HL-60 (cell line): ENCODE data around the gene TAAR8.

Experiments
- DNase-seq, 2 experiments: peaks; one replicate each; pipeline ENCODE4 v3.0.0-alpha.2; 2010 to 2020; ENCODE audit warnings: low read depth in 1 of 2, low spot score in 1 of 2
- H3K27ac ChIP-seq: fragments of 250-450 bp; sonication (Bioruptor Pico); replicated peaks from 2 replicates; pipeline ENCODE4 v1.5.1; 2020; ENCODE audit warnings: mild to moderate bottlenecking, moderate library complexity
- H3K27me3 ChIP-seq: fragments of 250-450 bp; sonication (Bioruptor Pico); 2 replicates; pipeline ENCODE4 v1.5.1; 2021; ENCODE audit warnings: mild to moderate bottlenecking, moderate library complexity; ENCODE audit not compliant: insufficient read depth, poor library complexity, severe bottlenecking
- H3K4me3 ChIP-seq: replicated peaks from 2 replicates; pipeline ENCODE4 v1.5.1; 2011; ENCODE audit warnings: mild to moderate bottlenecking, control low read depth, low read length; ENCODE audit not compliant: insufficient read depth
- CTCF ChIP-seq: IDR thresholded peaks from one replicate; pipeline ENCODE4 v1.5.1; 2011; ENCODE audit warnings: low read length, control low read depth, inconsistent platforms; ENCODE audit not compliant: insufficient read depth
- GABPA ChIP-seq: IDR thresholded peaks from 2 replicates; pipeline ENCODE4 v1.6.1; 2012; ENCODE audit warnings: low read depth
- POLR2AphosphoS5 ChIP-seq: IDR thresholded peaks from 2 replicates; pipeline ENCODE4 v1.6.1; 2012; ENCODE audit warnings: low read depth
- REST ChIP-seq: IDR thresholded peaks from 2 replicates; pipeline ENCODE4 v1.6.1; 2012; ENCODE audit warnings: low read depth; ENCODE audit not compliant: insufficient replicate concordance
- SPI1 ChIP-seq: IDR thresholded peaks from 2 replicates; pipeline ENCODE4 v1.6.1; 2012; ENCODE audit warnings: low read depth, mild to moderate bottlenecking, borderline replicate concordance

The TAAR8 gene

GRCh38 chr6:132571774-132572173, 19.3 kb downstream of the TAAR8 start:
- Histone ChIP-seq H3K27me3 (peaks cover 2% of the 10 kb centered on the region), H3K4me3 (no peak overlapping the region), H3K27ac (no peak overlapping the region)
- TF ChIP-seq REST (no peak), SPI1 (no peak), GABPA (no peak), CTCF (no peak), POLR2AphosphoS5 (no peak)
- no peak for DNase-seq

GRCh38 chr6:132584698-132585097, 32.2 kb downstream of the TAAR8 start:
- H3K27ac ChIP-seq = no peak overlapping the region
- H3K27me3 ChIP-seq = peaks cover 4% of the 10 kb centered on the region
- TF ChIP-seq GABPA (no peak), SPI1 (no peak), CTCF (no peak), POLR2AphosphoS5 (no peak), REST (no peak)
- no peak for DNase-seq
- H3K4me3 ChIP-seq = no peak overlapping the region

GRCh38 chr6:132587424-132587823, 35.0 kb downstream of the TAAR8 start:
- peak in 1 of 2 experiments; percentile 58 for DNase-seq
- Histone ChIP-seq H3K27me3 (peaks cover 7% of the 10 kb centered on the region), H3K27ac (no peak overlapping the region), H3K4me3 (no peak overlapping the region)
- TF ChIP-seq CTCF (no peak), GABPA (no peak), SPI1 (no peak), POLR2AphosphoS5 (no peak), REST (no peak)
